ENCODE data around the gene TMEM156.

Gene TMEM156, protein sequence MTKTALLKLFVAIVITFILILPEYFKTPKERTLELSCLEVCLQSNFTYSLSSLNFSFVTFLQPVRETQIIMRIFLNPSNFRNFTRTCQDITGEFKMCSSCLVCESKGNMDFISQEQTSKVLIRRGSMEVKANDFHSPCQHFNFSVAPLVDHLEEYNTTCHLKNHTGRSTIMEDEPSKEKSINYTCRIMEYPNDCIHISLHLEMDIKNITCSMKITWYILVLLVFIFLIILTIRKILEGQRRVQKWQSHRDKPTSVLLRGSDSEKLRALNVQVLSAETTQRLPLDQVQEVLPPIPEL

DNA sequence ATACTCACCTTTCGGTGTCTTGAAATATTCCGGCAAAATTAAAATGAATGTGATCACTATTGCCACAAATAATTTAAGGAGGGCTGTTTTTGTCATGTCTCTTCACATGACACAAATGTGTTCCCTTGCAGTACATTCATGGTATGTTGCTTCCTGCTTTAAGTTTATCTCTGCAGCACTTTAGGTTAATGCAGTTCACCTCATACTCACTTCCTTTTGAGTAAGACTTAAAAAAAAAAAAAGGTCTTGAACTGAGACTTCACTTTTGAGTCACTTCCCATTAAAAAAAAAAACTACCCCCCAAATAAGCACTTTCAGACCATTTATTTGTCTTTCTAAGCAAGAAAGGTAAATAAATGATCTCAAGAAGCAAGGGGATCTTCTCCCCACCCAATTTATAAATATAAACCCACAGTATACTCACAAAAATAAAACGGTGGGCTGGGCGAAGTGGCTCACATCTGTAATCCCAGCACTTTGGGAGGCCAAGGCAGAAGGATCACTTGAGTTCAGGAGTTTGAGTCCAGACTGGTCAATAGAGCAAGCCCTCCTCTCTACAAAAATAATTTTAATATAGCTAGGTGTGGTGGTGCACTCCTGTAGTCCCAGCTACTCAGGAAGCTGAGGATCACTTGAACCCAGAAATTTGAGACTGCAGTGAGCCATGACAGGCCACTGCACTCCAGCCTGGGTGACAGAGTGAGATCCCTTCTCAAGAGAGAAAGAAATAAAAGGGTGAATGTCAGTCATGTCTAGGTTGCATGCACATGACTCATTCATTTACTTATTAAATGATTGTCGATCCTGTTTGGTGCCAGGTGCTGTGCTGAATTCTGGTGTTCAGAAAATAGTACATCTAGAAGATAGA lies at the start of gene TMEM156:
Gene TMEM156 (minus strand): TSS at position 192 of the 868 bp plus-strand sequence. CDS start 96 bp downstream, at position 96.
- no peak for DNase-seq

DNA sequence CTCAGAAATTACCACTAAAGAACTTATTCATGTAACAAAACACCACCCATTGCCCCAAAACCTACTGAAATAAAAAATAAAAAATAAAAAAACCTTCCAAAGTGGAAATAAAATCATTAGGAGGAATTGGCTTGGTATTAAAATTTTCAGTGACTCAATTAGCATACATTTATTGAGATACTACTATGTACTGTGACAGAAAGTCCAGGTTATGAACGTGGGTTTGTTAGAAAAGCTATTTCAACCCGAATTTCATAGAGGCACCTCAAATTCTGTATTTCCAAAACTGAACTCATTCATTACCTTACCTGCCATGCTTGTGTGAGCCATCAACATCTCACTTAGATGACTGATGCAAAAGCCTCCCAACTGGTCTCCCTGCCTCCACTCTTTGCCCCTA lies 46.6 kb upstream of the TMEM156 start:
- no peak for DNase-seq

- no peak for DNase-seq
These were observed 36.7 kb upstream of the TMEM156 start for GRCh38 chr4:39068907-39069306.

GRCh38 chr4:39067451-39067850 lies 35.2 kb upstream of the TMEM156 start:
- DNase-seq: no peak

GRCh38 chr4:39067031-39067430 lies 34.8 kb upstream of the TMEM156 start:
- DNase-seq: no peak

- DNase-seq: no peak
These were observed 34.2 kb upstream of the TMEM156 start for GRCh38 chr4:39066371-39066770.

DNA sequence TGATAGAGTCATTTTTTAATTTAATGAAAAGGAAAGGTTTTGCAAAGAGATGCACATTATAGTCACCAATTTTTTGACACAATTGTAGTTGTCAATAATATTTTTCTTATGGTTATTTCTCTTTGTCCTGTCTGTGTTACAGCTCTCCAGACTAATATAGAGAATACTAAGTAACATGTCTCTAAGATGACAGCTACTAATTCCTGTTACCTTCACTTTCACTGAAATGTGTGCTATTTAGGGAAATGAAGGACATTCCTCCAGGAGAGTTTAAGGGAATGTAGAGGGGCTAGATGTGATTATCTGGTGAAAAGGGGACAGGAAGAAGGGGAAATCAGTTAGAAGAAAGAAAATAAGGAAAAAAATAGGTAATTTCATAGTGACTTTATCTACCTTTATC lies 31.2 kb upstream of the TMEM156 start:
- no peak for DNase-seq

DNA sequence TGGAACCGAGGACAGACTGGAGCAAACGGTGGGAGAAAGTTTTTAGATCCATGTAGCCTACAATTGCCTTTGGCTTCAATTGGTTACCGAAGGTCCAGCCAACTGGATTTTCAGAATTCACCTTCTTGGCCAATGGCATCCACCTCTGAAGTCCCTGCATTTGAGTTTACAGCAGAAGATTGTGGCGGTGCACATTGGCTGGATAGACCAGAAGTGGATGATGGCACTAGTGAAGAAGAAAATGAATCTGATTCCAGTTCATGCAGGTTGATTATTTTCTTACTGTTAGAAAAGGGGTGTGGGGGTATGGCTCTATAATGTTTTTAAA lies 30.5 kb upstream of the TMEM156 start:
- DNase-seq: no peak

GRCh38 chr4:39062094-39062769 lies 30.0 kb upstream of the TMEM156 start, which contains the start of gene KLHL5:
Gene KLHL5 (plus strand): TSS chr4:39062232. CDS start chr4:39062653, 421 bp downstream.
- DNase-seq: no peak

DNA sequence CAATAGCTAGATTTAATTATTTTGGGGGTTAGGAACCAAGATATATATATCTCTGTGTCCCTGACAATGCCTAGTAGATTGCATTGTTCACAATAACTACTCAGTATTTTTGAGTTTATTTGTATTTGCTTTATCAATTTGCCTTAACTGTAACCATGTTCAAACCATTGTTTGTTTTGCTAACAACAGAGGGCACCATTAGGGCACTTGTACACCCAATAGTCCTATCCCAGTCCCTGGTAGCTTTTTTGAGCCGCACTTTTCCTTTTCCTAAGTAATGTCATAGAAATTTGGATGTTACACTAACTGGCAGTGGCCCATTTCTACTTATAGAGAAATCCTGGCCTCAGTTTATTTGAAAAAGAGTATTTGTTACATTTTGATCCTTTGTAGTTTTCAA lies 29.2 kb upstream of the TMEM156 start:
- no peak for DNase-seq

DNA sequence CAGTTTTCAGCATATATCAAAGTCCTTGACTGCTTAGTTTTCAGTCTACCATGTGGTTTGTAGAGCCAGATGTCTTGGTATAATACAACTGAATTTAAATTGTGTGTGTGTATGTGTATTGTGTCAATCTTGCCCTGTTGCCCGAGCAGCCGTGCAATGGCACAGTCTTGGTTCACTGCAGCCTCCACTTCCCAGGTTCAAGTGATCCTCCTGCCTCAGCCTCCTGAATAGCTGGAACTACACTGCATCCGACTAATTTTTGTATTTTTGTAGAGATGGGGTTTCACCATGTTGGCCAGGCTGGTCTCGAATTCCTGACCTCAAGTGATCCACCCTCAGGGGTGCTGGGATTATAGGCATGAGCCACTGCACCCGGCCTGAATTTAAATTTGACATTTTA lies 23.8 kb upstream of the TMEM156 start:
- DNase-seq: no peak

DNA sequence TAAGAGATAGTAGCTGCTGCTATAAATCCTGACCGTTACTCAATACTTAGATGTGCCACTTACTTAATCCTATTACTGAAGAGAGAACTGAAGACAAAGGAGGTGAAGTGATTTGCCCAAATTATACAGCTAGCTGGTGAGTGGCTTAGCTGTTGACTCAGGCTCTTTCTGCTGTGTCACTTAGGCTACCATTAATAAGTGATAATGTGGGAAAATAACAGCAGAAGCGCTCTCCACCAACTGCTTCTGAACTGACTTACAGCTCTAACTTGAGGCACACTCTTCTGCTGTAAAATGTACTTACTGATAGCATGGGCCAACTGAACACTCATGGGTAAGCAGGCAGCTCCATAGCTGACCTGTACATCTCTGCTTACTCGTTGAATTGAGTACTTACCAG lies 22.3 kb upstream of the TMEM156 start:
- DNase-seq: no peak

DNA sequence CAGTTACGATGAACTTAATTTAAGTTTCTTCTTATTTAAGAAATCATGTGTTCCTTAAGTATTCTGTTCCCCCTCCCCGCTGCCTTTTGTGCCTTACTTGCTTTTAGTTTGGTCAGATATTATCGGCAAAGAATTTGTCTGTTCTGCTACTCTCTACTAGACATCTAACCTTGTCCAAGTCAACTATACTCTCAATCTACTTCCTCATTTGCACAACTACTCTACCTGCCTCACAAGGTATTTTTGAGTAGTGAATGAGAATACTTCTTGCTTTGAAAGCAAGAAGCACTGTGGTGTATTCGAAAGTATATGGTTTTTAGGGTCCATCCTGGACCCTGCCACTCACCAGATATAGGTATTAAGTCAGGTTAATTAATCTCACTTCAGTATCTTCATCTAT lies 21.8 kb upstream of the TMEM156 start:
- DNase-seq: no peak

DNA sequence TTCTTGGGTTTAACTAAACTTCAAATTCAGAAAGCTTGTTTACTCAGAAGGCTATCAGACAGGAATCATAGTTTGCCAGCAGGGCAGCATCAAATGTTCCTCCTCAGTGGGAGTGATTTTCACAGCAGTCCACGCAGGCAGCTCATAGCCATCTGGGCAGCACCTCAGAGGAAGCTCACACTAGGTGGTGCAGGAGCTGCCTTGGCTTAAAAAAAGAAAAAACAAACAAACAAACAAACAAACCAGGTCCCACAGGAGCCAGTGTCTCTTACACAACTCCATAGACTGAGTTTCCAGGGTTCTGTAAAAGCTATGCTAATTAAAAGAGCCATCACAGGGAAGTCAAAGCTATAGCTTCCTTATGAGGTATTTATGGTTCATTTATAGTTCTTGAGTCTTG lies 19.3 kb upstream of the TMEM156 start:
- DNase-seq: no peak

- DNase-seq: no peak
These were observed 18.4 kb upstream of the TMEM156 start for GRCh38 chr4:39050590-39050989.

- DNase-seq: no peak
These were observed 16.1 kb upstream of the TMEM156 start for GRCh38 chr4:39048311-39048710.

- no peak for DNase-seq
These were observed 15.5 kb upstream of the TMEM156 start for GRCh38 chr4:39047681-39048080.

- DNase-seq: no peak
These were observed 14.0 kb upstream of the TMEM156 start for GRCh38 chr4:39046249-39046648.

DNA sequence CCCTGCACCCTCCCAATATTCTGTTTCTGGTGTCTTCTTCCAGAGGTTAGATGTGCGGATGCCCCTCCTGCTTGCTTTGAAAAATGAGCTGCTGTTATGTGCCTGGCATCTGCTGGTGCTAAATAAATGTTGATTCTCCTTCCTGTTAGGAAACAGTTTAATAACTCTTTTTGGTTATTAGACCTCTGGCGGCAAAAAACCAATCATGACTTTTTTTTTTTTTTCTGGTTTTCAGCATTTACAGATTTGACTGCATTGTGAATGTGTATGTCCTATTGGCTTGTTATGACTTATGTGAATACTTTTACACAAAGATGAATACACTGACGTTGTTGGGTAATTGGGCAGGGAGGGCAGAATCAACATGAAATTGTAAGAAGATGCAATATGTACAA lies 13.6 kb upstream of the TMEM156 start:
- DNase-seq: no peak

DNA sequence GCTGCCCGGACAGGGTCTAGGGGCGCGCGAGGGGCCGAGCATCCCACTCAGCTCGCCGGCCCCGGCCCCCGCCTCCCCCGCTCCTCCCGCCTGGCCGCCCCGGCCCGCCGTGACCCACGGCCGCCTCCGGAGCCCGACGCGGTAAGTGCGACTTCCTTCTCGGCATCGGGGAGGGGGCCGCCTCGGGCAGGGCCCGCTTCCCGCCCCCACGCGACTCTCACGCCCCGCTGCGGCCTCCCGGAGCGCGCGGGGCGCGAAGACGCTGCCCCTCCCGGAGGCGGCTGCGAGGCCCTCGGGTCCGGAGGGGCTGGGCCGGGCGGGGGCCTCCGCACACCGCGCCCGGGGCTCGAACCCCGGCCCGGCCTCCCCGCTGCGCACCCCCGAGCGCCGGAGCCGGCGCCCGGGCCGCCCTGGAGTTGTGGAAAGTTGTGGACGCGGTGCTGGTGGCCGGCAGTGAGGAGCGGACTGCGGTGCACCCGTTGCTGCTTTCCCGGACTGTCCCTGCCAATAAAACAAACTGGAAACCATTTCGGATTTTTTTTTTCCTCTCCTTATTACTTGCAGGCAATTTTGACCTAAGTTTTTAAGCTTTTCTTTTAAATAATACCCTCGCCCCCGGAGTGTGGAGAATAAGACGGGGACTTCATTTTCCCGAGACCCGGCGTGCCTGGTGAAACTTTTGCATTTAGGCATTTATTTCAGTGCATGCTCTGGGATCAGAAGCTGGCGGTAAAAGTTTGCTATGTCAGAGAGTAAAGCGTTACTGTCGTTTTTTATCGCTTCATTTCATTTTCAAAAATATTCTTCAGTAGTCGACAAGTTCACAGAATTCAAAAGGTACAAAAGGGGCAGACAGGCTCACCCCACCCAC lies 13.0 kb upstream of the TMEM156 start:
- DNase-seq: peak; percentile 38

DNA sequence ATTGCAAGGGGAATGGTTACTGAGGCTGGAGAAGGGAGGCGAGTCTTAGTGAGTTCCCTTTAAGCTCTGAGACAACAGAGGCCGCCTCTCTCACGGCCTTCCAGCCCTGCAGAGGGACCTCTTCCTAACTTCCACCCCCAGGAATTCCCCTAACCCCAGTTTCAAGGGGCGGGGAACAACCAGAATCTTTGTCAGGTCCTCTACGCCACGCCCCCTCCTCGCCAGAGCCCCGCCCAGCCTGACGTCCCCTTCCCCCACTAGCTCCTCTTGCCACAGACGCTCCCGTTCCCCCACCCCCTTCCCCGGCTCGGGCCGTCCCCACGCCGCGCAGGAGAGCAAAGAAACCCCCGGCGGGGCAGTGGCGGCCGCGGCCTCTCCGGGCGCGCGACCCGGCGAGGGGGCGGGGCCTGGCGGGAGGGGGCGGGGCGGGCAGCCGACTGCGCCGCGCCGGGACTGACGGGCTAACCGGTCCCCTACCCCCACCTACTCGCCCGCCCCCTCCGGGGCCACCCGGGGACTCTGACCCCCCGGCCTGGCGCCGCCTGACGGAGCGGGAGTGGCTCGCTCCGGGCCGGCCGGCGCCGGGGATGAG lies 12.3 kb upstream of the TMEM156 start:
- peak; percentile 58 for DNase-seq

- DNase-seq: no peak
These were observed 11.7 kb upstream of the TMEM156 start for GRCh38 chr4:39043861-39044363.

Measured in NCI-H69 (cell line).